ENCODE data around the gene FZD4.
"Not testable (repeated sequence)": the region's sequence is repeated elsewhere in the genome, so short reads cannot be mapped to it uniquely, and the experiment has no call there.

FZD4 gene

DNA sequence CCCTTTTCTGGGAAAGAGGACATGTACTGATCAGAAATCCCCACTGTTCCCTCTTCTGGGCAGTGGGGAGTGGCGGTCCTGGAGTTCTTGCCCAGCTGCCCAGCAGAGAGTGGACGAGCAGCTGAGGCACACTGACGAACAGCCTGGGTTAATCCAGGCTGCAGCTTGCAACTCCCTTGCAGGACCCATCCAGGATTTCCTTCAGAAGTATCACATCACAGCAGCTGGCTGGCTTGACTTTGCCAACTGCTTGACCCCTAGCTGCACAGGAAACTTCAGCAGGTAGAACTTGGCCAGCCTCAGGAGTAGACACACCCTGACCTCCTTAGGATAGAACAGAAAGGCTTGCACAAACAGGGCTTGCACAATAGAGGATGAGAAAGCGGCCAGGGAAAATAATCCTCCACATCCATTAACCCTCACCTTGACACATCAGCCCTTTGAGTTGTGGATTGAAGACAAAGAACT, 27.9 kb upstream of the FZD4 start:
- DNase-seq = no peak
- peaks cover 3% of the 10 kb centered on the region for H3K27me3 Mint-ChIP-seq
- no peak overlapping the region for H3K4me3 Mint-ChIP-seq
- H3K9me3 Mint-ChIP-seq = no peaks in the 10 kb centered on the region
- no peak overlapping the region for H3K27ac Mint-ChIP-seq
- no peaks in the 10 kb centered on the region for H3K36me3 Mint-ChIP-seq (ENCODE audit: low read depth)
- no peaks in the 10 kb centered on the region for H3K4me1 Mint-ChIP-seq (ENCODE audit: low read depth)

DNA sequence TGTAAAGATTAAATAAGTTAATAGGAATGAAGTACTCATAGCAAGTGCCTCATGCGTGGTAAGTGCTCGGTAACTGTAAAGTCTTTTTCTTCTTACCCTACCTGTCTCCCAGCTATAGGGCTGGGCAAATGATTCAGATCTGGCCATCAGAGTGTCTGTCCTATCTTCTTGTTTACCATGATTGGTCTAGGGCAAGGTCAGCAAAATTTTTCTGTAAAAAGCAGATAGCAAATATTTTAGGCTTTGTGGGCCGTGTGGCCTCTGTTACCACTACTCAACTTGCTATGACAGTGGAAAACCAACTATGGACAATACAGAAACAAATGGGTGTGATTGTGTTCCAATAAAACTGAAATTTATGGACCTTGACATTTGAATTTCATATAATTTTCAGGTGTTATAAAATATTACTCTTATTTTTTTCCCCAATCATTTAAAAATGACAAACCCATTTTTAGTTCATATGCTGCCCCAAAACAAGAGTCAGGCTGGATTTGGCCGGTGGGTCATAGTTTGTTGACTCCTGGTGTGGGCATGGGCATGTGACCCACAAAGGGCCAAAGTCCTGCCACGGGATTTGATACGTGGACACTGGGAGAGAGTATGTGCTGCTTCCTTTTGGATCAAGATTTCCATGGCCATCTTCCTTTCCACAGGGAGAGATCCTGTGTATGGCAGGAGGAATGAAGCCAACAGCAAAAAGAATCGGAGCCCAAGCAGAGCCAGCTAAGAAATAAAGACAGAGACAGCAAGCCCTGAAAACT, 26.8 kb upstream of the FZD4 start:
- Mint-ChIP-seq H3K4me1 (ENCODE audit: low read depth) (no peaks in the 10 kb centered on the region), H3K27ac (no peak overlapping the region), H3K27me3 (peaks cover 3% of the 10 kb centered on the region), H3K9me3 (no peaks in the 10 kb centered on the region), H3K36me3 (ENCODE audit: low read depth) (no peaks in the 10 kb centered on the region), H3K4me3 (no peak overlapping the region)
- no peak for DNase-seq

DNA sequence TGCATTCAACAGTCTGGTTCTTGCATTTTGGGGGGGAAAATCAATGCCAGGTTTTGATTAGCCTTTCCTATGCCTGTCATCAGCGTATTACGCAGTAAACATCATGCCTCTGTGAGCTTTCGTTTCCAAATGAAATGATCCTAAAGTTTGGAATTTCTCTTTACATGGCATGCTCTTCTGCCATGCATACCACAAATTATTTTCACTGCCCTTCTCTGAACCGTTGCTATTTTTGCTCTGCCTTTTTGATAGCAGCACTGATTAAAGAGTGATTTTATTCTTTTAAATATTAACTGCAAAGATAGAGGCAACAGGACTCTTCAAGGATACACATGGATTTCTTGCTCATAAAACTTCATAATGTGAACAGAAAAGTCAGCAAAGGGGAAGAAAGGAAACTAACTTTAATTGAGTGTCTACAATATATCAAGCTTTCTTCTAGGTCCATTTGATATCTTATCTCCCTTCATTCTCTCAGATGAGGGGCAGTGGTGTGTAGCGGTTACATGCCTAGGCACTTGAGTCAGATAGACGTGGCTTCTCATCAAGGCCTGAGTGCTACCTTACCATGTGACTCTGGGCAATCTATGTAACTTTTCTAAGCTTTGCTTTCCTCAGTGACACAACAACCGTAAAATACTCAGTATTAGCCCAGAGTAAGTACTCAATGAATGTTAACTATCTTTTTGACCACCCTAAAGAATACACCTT, 25.0 kb upstream of the FZD4 start:
- no peak for DNase-seq
- Mint-ChIP-seq H3K4me3 (no peak overlapping the region), H3K9me3 (no peaks in the 10 kb centered on the region), H3K4me1 (ENCODE audit: low read depth) (no peaks in the 10 kb centered on the region), H3K27me3 (peaks cover 3% of the 10 kb centered on the region), H3K36me3 (ENCODE audit: low read depth) (no peaks in the 10 kb centered on the region), H3K27ac (no peak overlapping the region)

DNA sequence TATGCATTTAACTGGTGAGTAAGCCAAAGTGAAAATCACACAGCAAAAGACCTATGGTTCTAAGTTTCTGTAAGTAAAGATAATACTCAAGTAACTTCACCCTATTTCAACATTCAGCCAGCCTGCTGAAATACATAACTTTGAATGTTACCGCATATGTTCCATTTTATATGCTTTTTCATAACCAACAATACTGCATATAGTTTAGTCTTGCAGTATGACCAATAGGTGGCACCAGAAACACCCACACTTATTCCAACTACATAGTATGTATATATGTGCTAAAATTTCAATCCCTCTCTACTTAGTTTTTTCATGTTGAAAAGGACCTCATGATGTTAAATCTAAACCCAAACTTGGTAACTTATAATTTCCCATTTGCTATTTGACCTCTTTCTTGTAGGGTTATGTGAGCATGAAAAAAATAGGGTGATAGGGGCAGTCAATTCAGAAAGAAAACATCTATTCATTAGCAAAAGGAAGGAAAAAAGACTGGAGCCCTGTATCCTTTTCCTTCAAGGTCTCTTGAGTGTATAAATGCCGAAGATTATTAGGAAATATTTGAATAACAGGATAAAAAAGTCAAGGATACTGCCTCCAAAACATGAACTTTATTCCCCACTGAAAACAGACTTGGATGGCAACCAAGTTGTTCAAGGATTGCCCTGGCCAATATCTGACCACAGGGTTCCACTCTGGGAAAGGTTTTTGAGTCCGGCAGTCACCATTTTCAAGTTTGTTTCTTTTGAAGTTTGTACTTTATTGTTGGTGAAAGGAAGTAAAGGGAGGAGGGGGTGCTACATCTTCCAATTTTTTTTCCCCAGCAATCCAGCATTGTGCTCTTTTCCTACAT, 23.8 kb upstream of the FZD4 start:
- no peak for DNase-seq
- no peaks in the 10 kb centered on the region for H3K36me3 Mint-ChIP-seq (ENCODE audit: low read depth)
- no peaks in the 10 kb centered on the region for H3K27me3 Mint-ChIP-seq
- no peak overlapping the region for H3K27ac Mint-ChIP-seq
- H3K4me3 Mint-ChIP-seq = no peak overlapping the region
- H3K9me3 Mint-ChIP-seq = no peaks in the 10 kb centered on the region
- H3K4me1 Mint-ChIP-seq (ENCODE audit: low read depth) = no peaks in the 10 kb centered on the region

DNA sequence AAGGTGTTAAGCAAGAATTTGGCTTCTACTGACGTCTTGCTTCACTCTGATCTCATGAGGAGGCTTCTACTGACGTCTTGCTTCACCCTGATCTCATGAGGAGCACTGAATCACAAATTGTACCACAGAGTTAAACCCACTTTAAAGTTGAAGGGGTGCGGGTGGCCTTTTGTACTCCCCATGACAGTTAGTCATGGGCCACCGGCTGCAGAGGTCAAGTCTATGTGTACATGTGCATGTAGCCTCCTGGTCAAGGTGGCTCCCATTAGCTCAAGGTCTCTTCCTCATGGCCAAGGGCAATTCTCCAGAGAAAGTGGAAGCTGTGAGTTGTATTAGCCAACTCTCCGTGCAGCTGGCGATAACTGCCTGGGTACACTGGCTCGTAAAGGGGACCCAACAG, 23.1 kb upstream of the FZD4 start:
- peaks cover 4% of the 10 kb centered on the region for H3K9me3 Mint-ChIP-seq
- no peaks in the 10 kb centered on the region for H3K36me3 Mint-ChIP-seq (ENCODE audit: low read depth)
- H3K4me3 Mint-ChIP-seq = no peak overlapping the region
- no peaks in the 10 kb centered on the region for H3K27me3 Mint-ChIP-seq
- no peaks in the 10 kb centered on the region for H3K4me1 Mint-ChIP-seq (ENCODE audit: low read depth)
- H3K27ac Mint-ChIP-seq = no peak overlapping the region
- DNase-seq = no peak

DNA sequence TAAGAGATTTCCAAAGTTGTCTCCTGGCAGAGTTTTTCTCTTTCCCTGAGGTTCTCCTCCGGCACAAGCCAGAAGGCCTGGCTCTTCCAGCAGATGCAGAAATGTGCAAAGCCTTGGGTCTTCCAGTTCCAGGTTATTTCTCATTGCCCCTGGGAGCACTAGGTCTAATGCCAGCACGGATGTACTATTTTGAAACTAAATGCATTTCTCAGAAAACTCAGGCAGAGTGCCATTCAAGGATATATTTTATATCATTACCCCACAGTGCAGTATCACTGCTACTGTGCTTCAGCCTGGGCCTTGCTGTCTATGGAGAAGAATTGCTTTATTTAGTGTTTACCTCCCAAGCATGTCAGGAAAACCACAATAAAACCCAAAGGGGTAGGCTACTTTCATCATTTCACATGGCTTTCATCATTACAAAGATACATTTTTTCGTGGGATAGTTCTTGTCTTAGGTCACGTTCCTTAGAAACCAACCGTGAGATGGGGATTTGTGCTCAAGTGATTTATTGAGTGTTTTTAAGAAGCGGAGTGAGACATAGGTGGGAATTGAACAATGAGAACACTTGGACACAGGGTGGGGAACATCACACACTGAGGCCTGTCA, 22.4 kb upstream of the FZD4 start:
- peaks cover 10% of the 10 kb centered on the region for H3K9me3 Mint-ChIP-seq
- no peak overlapping the region for H3K4me3 Mint-ChIP-seq
- H3K36me3 Mint-ChIP-seq (ENCODE audit: low read depth) = no peaks in the 10 kb centered on the region
- no peak overlapping the region for H3K27ac Mint-ChIP-seq
- DNase-seq = no peak
- no peaks in the 10 kb centered on the region for H3K4me1 Mint-ChIP-seq (ENCODE audit: low read depth)
- H3K27me3 Mint-ChIP-seq = no peaks in the 10 kb centered on the region

DNA sequence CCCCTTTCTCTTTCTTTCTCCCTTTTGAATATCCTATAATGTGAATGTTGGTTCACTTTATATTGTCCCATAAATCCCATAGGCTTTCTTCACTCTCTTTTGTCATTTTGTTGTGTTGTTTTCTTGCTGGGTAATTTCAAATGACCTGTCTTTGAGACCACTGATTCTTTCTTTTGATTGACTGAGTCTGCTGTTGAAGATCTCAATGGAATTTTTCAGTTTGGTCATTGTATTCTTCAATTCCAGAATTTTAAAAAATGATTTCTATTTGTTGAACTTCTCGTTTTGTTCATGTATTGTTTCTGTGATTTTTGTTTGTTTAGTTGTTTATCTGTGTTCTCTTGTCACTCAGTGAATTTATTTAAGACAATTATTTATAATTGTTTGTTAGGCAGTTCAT, 17.5 kb upstream of the FZD4 start:
- Mint-ChIP-seq H3K4me1 (ENCODE audit: low read depth) (no peaks in the 10 kb centered on the region), H3K36me3 (ENCODE audit: low read depth) (no peaks in the 10 kb centered on the region), H3K9me3 (peaks cover 10% of the 10 kb centered on the region), H3K27ac (no peak overlapping the region), H3K4me3 (no peak overlapping the region), H3K27me3 (peaks cover 18% of the 10 kb centered on the region)
- DNase-seq = no peak

DNA sequence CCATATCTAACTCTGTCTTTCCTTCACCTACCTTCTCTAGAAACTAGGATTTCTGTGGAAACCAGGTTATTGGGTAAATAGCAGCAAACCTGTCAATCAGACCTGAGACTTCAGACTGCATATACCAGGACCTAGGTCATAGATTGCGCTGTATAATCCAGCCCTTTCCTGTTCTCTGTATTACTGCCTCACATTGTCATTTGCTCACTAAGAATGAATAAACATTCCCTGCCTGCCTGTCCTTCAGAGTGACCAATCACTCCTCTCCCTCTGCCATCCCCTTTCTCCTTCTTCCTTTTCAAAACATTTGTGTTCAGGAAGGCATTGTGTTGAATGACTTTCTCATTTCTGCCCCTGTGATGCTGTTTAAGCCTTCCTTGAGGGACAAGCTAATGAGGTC, 14.1 kb upstream of the FZD4 start:
- H3K27ac Mint-ChIP-seq = no peak overlapping the region
- no peak overlapping the region for H3K4me3 Mint-ChIP-seq
- DNase-seq = no peak
- H3K9me3 Mint-ChIP-seq = peaks cover 10% of the 10 kb centered on the region
- peaks cover 46% of the 10 kb centered on the region for H3K27me3 Mint-ChIP-seq
- H3K4me1 Mint-ChIP-seq (ENCODE audit: low read depth) = no peaks in the 10 kb centered on the region
- no peaks in the 10 kb centered on the region for H3K36me3 Mint-ChIP-seq (ENCODE audit: low read depth)

DNA sequence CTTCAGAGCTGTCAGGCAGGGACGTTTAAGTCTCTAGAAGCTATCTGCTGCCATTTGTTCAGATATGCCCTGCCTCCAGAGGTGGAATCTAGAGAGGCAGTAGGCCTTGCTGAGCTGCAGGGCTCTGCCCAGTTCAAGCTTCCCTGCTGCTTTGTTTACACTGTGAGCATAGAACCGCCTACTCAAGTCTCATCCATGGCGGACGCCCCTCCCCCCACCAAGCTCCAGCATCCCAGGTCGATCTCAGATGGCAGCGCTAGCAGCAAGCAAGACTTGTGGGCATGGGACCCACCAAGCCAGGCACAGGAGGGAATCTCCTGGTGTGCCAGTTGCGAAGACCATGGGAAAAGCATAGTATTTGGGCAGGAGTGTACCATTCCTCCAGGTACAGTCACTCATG, 12.4 kb upstream of the FZD4 start:
- H3K27me3 Mint-ChIP-seq = peaks cover 63% of the 10 kb centered on the region
- H3K4me1 Mint-ChIP-seq (ENCODE audit: low read depth); H3K27ac Mint-ChIP-seq; H3K36me3 Mint-ChIP-seq (ENCODE audit: low read depth); DNase-seq; H3K4me3 Mint-ChIP-seq; H3K9me3 Mint-ChIP-seq: not testable (repeated sequence)

DNA sequence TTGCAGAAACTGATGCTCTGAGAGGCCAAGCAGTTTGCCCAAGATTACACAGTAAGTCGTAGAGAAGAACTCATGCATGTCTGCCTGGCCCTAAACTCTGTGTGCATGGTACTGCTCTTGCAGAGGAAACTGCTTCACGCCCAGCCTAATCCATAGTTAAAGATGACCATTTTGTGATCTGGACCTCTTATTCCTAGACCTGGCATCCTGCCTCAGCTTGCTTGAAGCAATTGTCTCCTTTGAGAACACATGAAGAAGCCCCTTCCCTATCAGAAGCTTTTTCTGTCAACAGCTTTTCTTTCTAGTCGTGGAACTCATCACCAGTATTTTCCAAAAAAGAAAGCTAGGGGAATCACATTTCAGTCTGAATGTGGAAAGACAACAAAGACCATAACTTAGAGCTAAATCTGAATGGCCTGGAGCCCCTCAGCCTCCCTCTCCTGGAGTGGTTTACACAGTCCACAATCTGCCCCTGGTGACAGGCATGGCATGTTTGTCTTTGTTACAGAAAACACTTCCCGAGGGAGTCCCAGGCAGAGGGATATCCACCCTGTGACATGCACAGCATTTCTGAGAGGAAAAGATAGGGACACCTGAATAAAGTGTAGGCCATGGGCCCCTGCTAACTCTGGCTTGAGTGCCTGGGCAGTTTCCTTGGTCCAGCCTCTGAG, 2.9 kb upstream of the FZD4 start:
- no peak for DNase-seq
- Mint-ChIP-seq H3K4me3 (no peak overlapping the region), H3K4me1 (ENCODE audit: low read depth) (peaks cover 14% of the 10 kb centered on the region), H3K27ac (no peak overlapping the region), H3K36me3 (ENCODE audit: low read depth) (no peaks in the 10 kb centered on the region), H3K27me3 (peaks cover 70% of the 10 kb centered on the region), H3K9me3 (no peaks in the 10 kb centered on the region)

DNA sequence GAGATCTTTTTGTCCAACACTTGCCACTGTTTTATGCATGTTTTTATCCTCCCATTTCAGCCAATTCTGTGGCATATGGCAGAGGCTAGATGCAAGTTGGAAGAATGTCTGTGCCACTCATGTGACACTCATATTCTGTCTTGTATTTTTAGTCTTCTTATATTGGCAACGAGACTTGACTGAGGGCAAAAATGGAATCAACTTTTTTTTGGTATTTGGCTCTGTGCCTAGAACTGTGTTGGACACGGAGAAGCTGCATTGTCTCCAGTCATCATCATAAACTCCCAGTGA, 1.7 kb upstream of the FZD4 start:
- no peak overlapping the region for H3K4me3 Mint-ChIP-seq

DNA sequence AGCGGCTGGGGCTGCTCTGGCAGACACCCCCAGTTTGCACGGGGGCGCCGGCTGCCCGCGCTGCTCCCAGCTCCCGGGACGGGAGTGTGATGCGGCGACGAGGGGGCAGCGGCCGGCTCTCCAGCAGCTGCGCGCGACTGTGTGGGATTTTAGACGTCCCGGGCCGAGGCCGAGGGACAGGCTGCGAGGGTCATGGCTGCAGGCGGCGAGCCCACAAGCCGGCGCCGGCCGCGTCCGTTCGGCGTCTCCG, 159 bp downstream of the FZD4 start:
- H3K9me3 Mint-ChIP-seq = no peaks in the 10 kb centered on the region
- no peak for DNase-seq
- no peak overlapping the region for H3K27ac Mint-ChIP-seq
- no peak overlapping the region for H3K4me3 Mint-ChIP-seq
- H3K4me1 Mint-ChIP-seq (ENCODE audit: low read depth) = peaks cover 14% of the 10 kb centered on the region
- H3K36me3 Mint-ChIP-seq (ENCODE audit: low read depth) = no peaks in the 10 kb centered on the region
- H3K27me3 Mint-ChIP-seq = peaks cover 68% of the 10 kb centered on the region

More for the DNA sequence above, 1.7 kb upstream of the FZD4 start:
- peaks cover 14% of the 10 kb centered on the region for H3K4me1 Mint-ChIP-seq (ENCODE audit: low read depth)
- no peaks in the 10 kb centered on the region for H3K36me3 Mint-ChIP-seq (ENCODE audit: low read depth)
- no peak for DNase-seq
- H3K9me3 Mint-ChIP-seq = no peaks in the 10 kb centered on the region
- H3K27ac Mint-ChIP-seq = no peak overlapping the region
- peaks cover 69% of the 10 kb centered on the region for H3K27me3 Mint-ChIP-seq

DNA sequence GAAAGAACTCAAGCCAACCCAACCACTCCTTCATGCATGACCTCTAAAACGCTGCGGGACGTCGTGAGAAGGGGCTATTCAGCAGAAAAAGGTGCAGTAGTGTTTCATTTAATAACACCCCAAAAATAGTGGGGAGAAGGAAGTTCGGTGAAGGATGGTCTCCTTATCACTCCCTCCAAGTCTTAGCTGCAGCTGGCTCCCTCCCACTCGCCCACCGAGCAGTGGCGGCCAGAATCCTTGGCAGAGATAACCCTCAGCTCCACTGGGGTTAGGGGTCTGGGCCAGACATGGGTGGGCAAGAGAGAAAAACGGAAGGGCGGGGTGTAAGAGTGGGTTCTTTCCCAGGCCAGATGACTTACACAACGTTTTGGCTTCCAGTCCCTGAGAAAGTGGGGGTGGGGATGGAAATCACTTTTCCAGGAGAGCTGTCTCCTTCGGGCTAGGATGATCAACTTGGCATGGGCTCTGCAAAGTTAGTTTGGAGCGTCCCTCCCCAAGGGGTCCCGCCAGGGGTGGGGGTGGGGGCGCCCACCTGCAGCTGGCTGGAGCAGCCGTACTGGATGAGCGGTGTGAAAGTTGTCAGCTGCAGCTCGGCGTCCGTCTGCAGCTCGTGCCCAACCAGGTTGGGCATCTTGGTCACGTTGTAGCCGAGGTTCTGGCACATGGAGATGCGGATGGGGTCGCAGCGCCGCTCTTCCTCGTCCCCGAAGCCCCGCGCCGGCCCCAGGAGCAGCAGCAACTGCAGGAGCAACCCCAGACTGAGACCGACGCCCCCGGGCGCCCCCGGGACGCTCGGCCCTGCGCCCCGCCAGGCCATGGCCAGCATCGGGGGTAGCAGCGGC, 705 bp downstream of the FZD4 start:
- H3K4me1 Mint-ChIP-seq (ENCODE audit: low read depth) = peaks cover 14% of the 10 kb centered on the region
- DNase-seq = no peak
- H3K27me3 Mint-ChIP-seq = peaks cover 68% of the 10 kb centered on the region

More for the DNA sequence above, 705 bp downstream of the FZD4 start:
- Mint-ChIP-seq H3K36me3 (ENCODE audit: low read depth) (no peaks in the 10 kb centered on the region), H3K9me3 (no peaks in the 10 kb centered on the region), H3K27ac (no peak overlapping the region), H3K4me3 (peak overlapping the region; percentile 63)
